Upper lobe of left lung (tissue), 6 donors: ENCODE data around the gene CAMSAP1. TPM values are rescaled to one million over a fixed set of nuclear protein-coding genes. Genes with fewer than 3 reads are reported as not detected.

Experiments used
- ATAC-seq, 2 donors: fragments of 200-7000 bp; cut with Tn5 transposase; one replicate each; pipeline ENCODE4 v1.9.1; 2022; ENCODE audit warnings: mild to moderate bottlenecking in 2 of 2, moderate library complexity in 2 of 2; ENCODE audit not compliant: low FRiP score in 2 of 2
- DNase-seq, 2 donors: peaks; one replicate each; pipeline ENCODE4 v3.0.0-alpha.2; 2019 to 2020
- H3K27ac ChIP-seq, 4 donors: fragments of 200-600 bp; sonication (generic); one replicate each; pipeline ENCODE4 v1.5.1; 2016 to 2019
- H3K27me3 ChIP-seq, 4 donors: fragments of 200-600 bp; sonication (generic); one replicate each; pipeline ENCODE4 v1.5.1; 2017 to 2019
- H3K36me3 ChIP-seq, 4 donors: fragments of 200-600 bp; sonication (generic); one replicate each; pipeline ENCODE4 v1.5.1; 2016 to 2019
- H3K4me1 ChIP-seq, 4 donors: fragments of 200-600 bp; sonication (generic); one replicate each; pipeline ENCODE4 v1.5.1; 2018 to 2019
- H3K4me3 ChIP-seq, 4 donors: fragments of 200-600 bp; sonication (generic); one replicate each; pipeline ENCODE4 v1.5.1; 2017 to 2019; ENCODE audit warnings: mild to moderate bottlenecking in 2 of 4, moderate library complexity in 1 of 4
- H3K9me3 ChIP-seq, 4 donors: fragments of 200-600 bp; sonication (generic); one replicate each; pipeline ENCODE4 v1.5.1; 2018 to 2019
- EP300 ChIP-seq, 4 donors: sonication (generic); formaldehyde crosslinking; IDR thresholded peaks; one replicate each; pipeline ENCODE4 v1.5.1; 2017; ENCODE audit warnings: antibody characterized with exemption in 4 of 4, control low read depth in 2 of 4
- POLR2A ChIP-seq, 4 donors: fragments of 450-650 bp; IDR thresholded peaks; one replicate each; pipeline ENCODE4 v1.5.1; 2016 to 2017; ENCODE audit warnings: antibody characterized with exemption in 4 of 4, mild to moderate bottlenecking in 2 of 4
- POLR2AphosphoS5 ChIP-seq, 2 donors: sonication (generic); formaldehyde crosslinking; IDR thresholded peaks; one replicate each; pipeline ENCODE4 v1.5.1; 2017; ENCODE audit warnings: antibody characterized with exemption in 2 of 2
- WGBS, 2 donors: methylation state at CpG; one replicate each; pipeline ENCODE4 v1.1.5; 2017 to 2018; 5-methylcytosine and 5-hydroxymethylcytosine counted together
- total RNA-seq, 6 donors: library from RNA; depleted of rRNA in 4 of 6; stranded (reverse); fragments of >200 nt in 4 of 6; gene quantifications; one replicate each; pipeline versions ENCODE4 v1.1.0 to v1.2.1, GENCODE V29; 2016 to 2021
- TF ChIP-seq, protein P1 (sequence below), 6 experiments: fragments of 450-650 bp in 4 of 6; fragments of 200-600 bp in 2 of 6; sonication (generic) in 2 of 6; IDR thresholded peaks; one replicate each; pipeline ENCODE4 v1.5.1; 2016 to 2019; ENCODE audit warnings: antibody characterized with exemption in 6 of 6
- donor health status: DM: no; HTN: no; CAD: no; lungs with moderate emphysema.
- donor health status: DM: no; HTN: yes; CAD: no; lungs with severe emphysema.

CAMSAP1 gene
- total RNA-seq, 6 donors from 2014 or later: 29.9 to 39.7 (median 34.1) TPM

DNA sequence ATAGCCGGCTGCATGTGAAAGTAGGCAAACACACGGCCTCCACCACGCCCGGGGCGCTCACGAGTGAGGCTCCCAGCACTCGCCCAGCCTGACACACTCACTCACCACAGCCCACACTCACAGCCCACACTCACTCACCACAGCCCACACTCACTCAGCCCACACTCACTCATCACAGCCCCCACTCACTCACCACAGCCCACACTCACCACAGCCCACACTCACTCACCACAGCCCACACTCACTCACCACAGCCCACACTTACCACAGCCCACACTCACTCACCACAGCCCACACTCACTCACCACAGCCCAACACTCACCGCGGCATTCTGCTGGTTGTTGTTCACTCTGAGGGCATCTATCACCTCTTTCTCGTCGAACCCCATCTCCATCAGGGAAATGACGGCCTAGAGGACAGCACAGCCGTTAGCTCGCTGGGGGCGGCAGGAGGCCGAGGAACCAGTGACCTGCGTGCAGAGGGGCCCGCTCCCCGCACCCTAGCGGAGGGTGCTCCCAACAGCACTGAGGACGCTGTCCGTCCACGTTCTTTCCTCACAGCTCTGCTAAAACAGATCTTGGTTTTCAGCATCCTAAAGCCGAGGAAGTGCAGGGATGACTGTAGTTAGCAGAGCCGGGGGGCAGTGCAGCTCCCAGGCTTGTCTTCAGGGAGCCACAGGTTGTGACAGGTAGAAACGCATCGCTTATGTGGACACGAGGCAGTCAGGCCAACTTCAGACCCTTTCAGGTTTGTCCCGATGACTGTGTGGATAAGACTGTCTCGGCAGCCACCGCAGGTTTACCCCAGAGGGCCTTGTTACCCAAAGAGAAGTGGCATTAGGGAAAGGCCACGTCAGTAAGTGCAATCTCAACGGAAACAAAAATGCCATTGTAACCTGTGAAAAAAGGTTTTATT lies 32.3 kb upstream of the CAMSAP1 start:
- Histone ChIP-seq H3K4me3 (no peak overlapping the region), H3K4me1 (peaks cover 0 to 13% (median 2%) of the 10 kb centered on the region in 4 donors), H3K27ac (no peak overlapping the region), H3K9me3 (no peaks in the 10 kb centered on the region), H3K36me3 (peaks cover 16 to 84% (median 56%) of the 10 kb centered on the region in 4 donors), H3K27me3 (no peaks in the 10 kb centered on the region)
- DNase-seq (no peak), ATAC-seq (peak in 1 of 2 donors; percentile 34)
- 91 to 92% methylated on average over 33 of the region's 33 CpGs for WGBS, 2 donors
- TF ChIP-seq POLR2AphosphoS5 (IDR thresholded peaks at IDR 0.05): no peak
- TF ChIP-seq, protein P1, sequence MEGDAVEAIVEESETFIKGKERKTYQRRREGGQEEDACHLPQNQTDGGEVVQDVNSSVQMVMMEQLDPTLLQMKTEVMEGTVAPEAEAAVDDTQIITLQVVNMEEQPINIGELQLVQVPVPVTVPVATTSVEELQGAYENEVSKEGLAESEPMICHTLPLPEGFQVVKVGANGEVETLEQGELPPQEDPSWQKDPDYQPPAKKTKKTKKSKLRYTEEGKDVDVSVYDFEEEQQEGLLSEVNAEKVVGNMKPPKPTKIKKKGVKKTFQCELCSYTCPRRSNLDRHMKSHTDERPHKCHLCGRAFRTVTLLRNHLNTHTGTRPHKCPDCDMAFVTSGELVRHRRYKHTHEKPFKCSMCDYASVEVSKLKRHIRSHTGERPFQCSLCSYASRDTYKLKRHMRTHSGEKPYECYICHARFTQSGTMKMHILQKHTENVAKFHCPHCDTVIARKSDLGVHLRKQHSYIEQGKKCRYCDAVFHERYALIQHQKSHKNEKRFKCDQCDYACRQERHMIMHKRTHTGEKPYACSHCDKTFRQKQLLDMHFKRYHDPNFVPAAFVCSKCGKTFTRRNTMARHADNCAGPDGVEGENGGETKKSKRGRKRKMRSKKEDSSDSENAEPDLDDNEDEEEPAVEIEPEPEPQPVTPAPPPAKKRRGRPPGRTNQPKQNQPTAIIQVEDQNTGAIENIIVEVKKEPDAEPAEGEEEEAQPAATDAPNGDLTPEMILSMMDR (IDR thresholded peaks at IDR 0.05): no peak
- TF ChIP-seq EP300 (IDR thresholded peaks at IDR 0.05): no peak
- TF ChIP-seq POLR2A (IDR thresholded peaks at IDR 0.05): no peak

DNA sequence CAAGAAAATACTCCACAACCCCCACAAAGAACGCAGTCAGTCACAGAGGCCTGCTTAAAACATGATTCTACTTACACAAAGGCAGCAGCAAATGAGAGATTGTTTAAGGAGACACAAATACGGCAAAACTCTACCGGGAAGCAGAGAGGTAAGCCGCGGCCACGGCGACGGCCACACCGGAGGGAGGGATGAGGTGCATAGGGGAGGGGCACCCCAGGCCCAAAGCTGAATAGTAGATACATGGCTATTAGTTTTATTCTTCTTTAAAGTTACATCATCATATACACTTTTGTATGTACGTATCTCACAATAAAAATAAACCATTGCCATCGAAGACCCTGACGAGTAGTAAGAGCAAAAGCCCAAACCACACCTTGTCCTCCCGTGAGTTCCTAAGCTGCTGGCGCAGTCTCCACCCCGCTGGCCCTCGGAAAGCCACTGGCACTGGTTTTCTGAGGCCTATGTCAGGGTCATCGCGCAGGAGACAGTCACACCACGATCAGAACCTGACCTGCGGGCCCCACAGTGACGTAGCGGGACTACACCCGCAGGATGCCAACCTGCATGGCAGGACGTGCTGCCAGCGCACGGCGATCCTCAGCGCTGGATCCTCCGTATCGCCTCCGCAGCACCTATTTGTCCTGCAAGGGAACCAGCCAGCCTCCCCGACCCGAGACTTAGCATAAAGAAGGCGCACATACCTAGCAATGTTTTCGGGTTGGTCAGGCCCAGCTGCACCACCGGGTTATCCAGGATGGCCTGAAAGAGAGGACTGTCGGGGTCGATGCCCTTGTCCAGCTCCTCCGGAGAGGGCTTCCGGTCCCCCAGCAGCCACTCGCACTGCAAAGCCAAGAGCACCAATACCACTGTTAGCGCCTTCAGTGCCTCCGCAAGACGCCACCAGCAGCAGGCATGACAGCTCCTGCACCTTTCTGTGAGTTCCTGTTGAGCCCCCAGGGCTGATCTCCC lies 30.5 kb upstream of the CAMSAP1 start:
- Histone ChIP-seq H3K9me3 (no peaks in the 10 kb centered on the region), H3K4me3 (no peak overlapping the region), H3K27me3 (no peaks in the 10 kb centered on the region), H3K27ac (no peak overlapping the region), H3K36me3 (peaks cover 14 to 83% (median 48%) of the 10 kb centered on the region in 4 donors), H3K4me1 (peaks cover 0 to 13% (median 2%) of the 10 kb centered on the region in 4 donors)
- TF ChIP-seq POLR2AphosphoS5 (IDR thresholded peaks at IDR 0.05): no peak
- TF ChIP-seq, protein P1 (IDR thresholded peaks at IDR 0.05): no peak
- TF ChIP-seq EP300 (IDR thresholded peaks at IDR 0.05): no peak
- no peak for TF ChIP-seq POLR2A (IDR thresholded peaks at IDR 0.05)
- DNase-seq (no peak), ATAC-seq (no peak)
- WGBS, 2 donors: 95 to 96% methylated on average over 25 to 44 of the region's 44 CpGs

DNA sequence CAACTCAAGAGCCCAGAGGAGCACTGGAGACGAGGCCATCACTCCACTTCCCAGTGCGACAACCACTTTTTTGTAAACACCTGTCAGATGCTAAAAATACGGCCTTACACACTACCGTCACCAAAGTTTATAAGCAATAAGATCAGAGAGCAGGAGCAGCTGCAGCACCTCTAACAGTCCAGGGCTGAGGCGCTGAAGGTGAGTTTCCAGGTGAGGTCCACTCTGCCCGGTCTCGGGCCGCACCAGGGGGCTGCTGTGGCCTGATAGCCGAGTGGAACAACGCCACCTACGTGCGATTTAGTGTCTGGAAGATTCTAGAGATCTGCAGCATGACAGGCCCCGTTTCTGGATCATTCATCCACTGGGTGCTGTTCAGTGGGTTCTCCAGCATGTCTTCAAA lies 25.8 kb upstream of the CAMSAP1 start:
- ATAC-seq (no peak), DNase-seq (peak in 1 of 2 donors; percentile 59)
- H3K36me3 ChIP-seq: peaks cover 7 to 77% (median 50%) of the 10 kb centered on the region in 4 donors
- no peaks in the 10 kb centered on the region for H3K9me3 ChIP-seq
- no peak overlapping the region for H3K4me3 ChIP-seq
- TF ChIP-seq EP300 (IDR thresholded peaks at IDR 0.05): no peak
- TF ChIP-seq POLR2AphosphoS5 (IDR thresholded peaks at IDR 0.05): no peak
- no peak for TF ChIP-seq POLR2A (IDR thresholded peaks at IDR 0.05)
- TF ChIP-seq, protein P1 (IDR thresholded peaks at IDR 0.05): no peak
- H3K27ac ChIP-seq: no peak overlapping the region
- no peaks in the 10 kb centered on the region for H3K4me1 ChIP-seq
- WGBS, 2 donors: 93 to 95% methylated on average over 5 to 13 of the region's 13 CpGs
- no peaks in the 10 kb centered on the region for H3K27me3 ChIP-seq

DNA sequence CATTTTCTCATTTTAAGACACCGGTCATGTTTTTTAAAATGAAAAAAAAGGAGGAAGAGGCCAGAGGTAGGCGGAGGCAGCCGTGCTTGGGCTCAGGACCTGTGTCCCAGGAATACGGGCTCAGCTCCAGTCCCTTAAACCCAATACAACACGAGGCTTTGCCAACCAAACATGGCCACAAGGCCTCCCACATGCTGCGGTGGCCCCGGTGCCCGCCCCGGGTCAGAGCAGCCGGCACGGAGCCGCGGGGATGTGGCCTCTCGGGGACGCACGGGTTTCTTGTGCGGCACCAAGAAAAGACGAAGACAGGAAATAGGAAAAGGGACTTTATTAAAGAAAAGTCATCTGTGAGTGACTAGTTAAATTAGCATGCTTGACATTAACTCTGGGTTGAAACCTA lies 25.3 kb upstream of the CAMSAP1 start:
- WGBS, 2 donors: 95 to 96% methylated on average over 18 of the region's 18 CpGs
- H3K4me3 ChIP-seq: no peak overlapping the region
- TF ChIP-seq EP300 (IDR thresholded peaks at IDR 0.05) (no peak), POLR2A (IDR thresholded peaks at IDR 0.05) (no peak), POLR2AphosphoS5 (IDR thresholded peaks at IDR 0.05) (no peak)
- TF ChIP-seq, protein P1 (IDR thresholded peaks at IDR 0.05): no peak
- peaks cover 3 to 72% (median 46%) of the 10 kb centered on the region in 4 donors for H3K36me3 ChIP-seq
- no peak for ATAC-seq
- no peaks in the 10 kb centered on the region for H3K4me1 ChIP-seq
- no peaks in the 10 kb centered on the region for H3K9me3 ChIP-seq
- no peak overlapping the region for H3K27ac ChIP-seq
- H3K27me3 ChIP-seq: no peaks in the 10 kb centered on the region
- peak in 1 of 2 donors; percentile 75 for DNase-seq
